Measurements from ENCODE around the gene FBXL19.

DNA sequence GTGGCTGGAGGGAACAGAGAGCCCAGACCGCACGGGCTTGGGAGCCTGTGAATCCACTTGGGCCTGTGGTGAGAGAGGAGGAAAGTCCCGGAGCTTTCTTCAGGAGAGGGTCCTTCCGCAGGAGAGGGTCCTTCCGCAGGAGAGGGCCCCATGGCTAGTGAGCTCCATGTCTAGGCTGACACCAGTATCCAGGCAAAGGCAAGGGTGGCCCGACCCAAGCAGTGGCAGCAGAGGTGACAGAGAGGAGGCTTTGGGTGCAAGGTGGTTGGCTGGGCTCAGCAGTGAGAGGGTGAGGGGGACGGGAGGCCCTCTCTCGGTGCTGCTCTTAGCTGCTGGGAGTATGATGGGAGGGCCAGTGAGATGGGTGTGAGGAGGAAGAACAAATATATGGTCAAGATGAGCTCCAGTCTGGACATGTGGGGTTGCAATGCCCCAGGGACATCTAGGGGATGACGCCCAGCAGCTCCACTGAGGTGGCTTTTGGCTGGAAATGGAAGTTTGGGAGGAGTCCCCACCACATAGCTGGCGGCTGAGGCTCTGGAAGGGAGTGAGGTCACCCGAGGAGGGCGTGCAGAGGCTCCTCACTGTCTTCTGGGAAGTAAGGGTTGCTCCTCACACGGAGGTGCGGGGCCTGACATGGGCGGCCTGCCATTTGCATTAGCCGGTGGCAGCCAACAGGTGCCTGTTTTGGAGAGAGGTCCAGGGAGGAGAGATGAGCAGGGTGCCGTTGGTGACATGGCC lies 59.3 kb downstream of the FBXL19 start:
- TF ChIP-seq GATA2 (IDR thresholded peaks at IDR 0.05; ENCODE audit: low read depth, low read length) (no peak), GATA3 (IDR thresholded peaks at IDR 0.05; ENCODE audit: low read depth, low read length) (no peak)

Data from SH-SY5Y (cell line).